BJ (cell line): ENCODE results near the gene MYLK2. TPM values are rescaled to one million over a fixed set of nuclear protein-coding genes. Genes with fewer than 3 reads are reported as not detected.

ENCODE experiments used
- CTCF ChIA-PET: fragments of 350-600 bp; formaldehyde crosslinking; extraction: SDS; loops from one replicate; lab custom pipeline; 2021; ENCODE audit warnings: antibody characterized with exemption, inconsistent platforms; lab: Yijun Ruan, JAX
- POLR2A ChIA-PET: fragments of 300-600 bp; sonication (Branson Sonifier 250); formaldehyde crosslinking; extraction: SDS; loops from one replicate; lab custom pipeline; 2021; ENCODE audit warnings: antibody characterized with exemption; lab: Charles Lee
- DNase-seq: peaks from one replicate; pipeline ENCODE4 v3.0.0-alpha.2; 2011; ENCODE audit warnings: low read depth
- H3K27me3 ChIP-seq: 2 replicates; pipeline ENCODE4 v1.6.0; 2011; ENCODE audit warnings: low read length; ENCODE audit not compliant: control insufficient read depth, insufficient read depth
- H3K36me3 ChIP-seq: 2 replicates; pipeline ENCODE4 v1.5.1; 2011; ENCODE audit warnings: low read length; ENCODE audit not compliant: control insufficient read depth, insufficient read depth
- H3K4me3 ChIP-seq: 2 replicates; pipeline ENCODE4 v1.5.1; 2011; ENCODE audit warnings: low read depth, mild to moderate bottlenecking, control low read depth, low read length
- CTCF ChIP-seq: IDR thresholded peaks from 2 replicates; pipeline ENCODE4 v1.5.1; 2011; ENCODE audit warnings: low read depth, mild to moderate bottlenecking, control low read depth, inconsistent platforms, low read length, moderate library complexity; ENCODE audit not compliant: insufficient read depth
- polyA plus RNA-seq: library from polyadenylated mRNA; depleted of rRNA; stranded (reverse); fragments of >200 nt; gene quantifications from 2 replicates; pipeline ENCODE4 v1.2.3, GENCODE V29; 2011

MYLK2 gene
- polyA plus RNA-seq, 1 experiment = 0.10 TPM

- CTCF ChIA-PET = interaction anchor here (0.6 to 4.0 kb wide), 9 partner anchors 9 to 275 kb away, joined by 3 to 27 read pairs (median 3); no protein-coding TSS in a partner anchor
- no peak for DNase-seq
- POLR2A ChIA-PET = no interaction called here
- Histone ChIP-seq H3K4me3 (no peak overlapping the region), H3K36me3 (no peaks in the 10 kb centered on the region), H3K27me3 (no peaks in the 10 kb centered on the region)
- no peak for TF ChIP-seq CTCF
These were observed 1.7 kb upstream of the MYLK2 start for GRCh38 chr20:31817461-31817860.

GRCh38 chr20:31818376-31818908 is 714 bp upstream of the MYLK2 start:
- no peak overlapping the region for H3K4me3 ChIP-seq
- no peaks in the 10 kb centered on the region for H3K36me3 ChIP-seq
- H3K27me3 ChIP-seq = no peaks in the 10 kb centered on the region
- DNase-seq = no peak
- CTCF ChIA-PET = interaction anchor here (0.9 to 8.2 kb wide), 8 partner anchors 10 to 274 kb away, joined by 3 to 105 read pairs (median 7); partner anchors contain the start of gene PDRG1
- TF ChIP-seq CTCF = no peak
- POLR2A ChIA-PET = no interaction called here

GRCh38 chr20:31820228-31820627 is 1.1 kb downstream of the MYLK2 start:
- Histone ChIP-seq H3K36me3 (no peaks in the 10 kb centered on the region), H3K27me3 (no peaks in the 10 kb centered on the region), H3K4me3 (no peak overlapping the region)
- ChIA-PET CTCF (interaction anchor here (3.7 to 8.2 kb wide), 2 partner anchors 17 to 211 kb away, joined by 19 to 105 read pairs; no protein-coding TSS in a partner anchor), POLR2A (no interaction called here)
- no peak for DNase-seq
- no peak for TF ChIP-seq CTCF

- no peak for TF ChIP-seq CTCF
- Histone ChIP-seq H3K36me3 (no peaks in the 10 kb centered on the region), H3K4me3 (no peak overlapping the region), H3K27me3 (no peaks in the 10 kb centered on the region)
- CTCF ChIA-PET = interaction anchor here (0.5 to 8.2 kb wide), 5 partner anchors 7 to 210 kb away, joined by 3 to 180 read pairs (median 83); partner anchors contain the start of gene FOXS1
- no peak for DNase-seq
- POLR2A ChIA-PET = no interaction called here
These were observed 2.3 kb downstream of the MYLK2 start for GRCh38 chr20:31821427-31821826.

- Histone ChIP-seq H3K27me3 (no peaks in the 10 kb centered on the region), H3K4me3 (peak overlapping the region; percentile 7; the same call in 1 of the 2 replicates), H3K36me3 (no peaks in the 10 kb centered on the region)
- no peak for DNase-seq
- POLR2A ChIA-PET = no interaction called here
- peak; percentile 97 for TF ChIP-seq CTCF
- CTCF ChIA-PET = interaction anchor here (0.6 to 8.2 kb wide), 32 partner anchors 9 to 830 kb away, joined by 3 to 180 read pairs (median 4); partner anchors contain the start of genes FOXS1 and PDRG1
These were observed 3.5 kb downstream of the MYLK2 start for GRCh38 chr20:31822421-31823330.
